UCSD-AML1 (cell line): ENCODE data around the gene JRKL.
"Not testable (repeated sequence)": the region's sequence is repeated elsewhere in the genome, so short reads cannot be mapped to it uniquely, and the experiment has no call there.

Experiments used
- DNase-seq: peaks from one replicate; lab custom pipeline; 2025; ENCODE audit not compliant: unreplicated experiment; lab: John Stamatoyannopoulos, UW

The JRKL gene

GRCh38 chr11:96393753-96394348, 4.0 kb downstream of the JRKL start:
- no peak for DNase-seq

GRCh38 chr11:96394773-96395172, 5.0 kb downstream of the JRKL start:
- DNase-seq = no peak

GRCh38 chr11:96396637-96397036, 6.8 kb downstream of the JRKL start:
- DNase-seq = no peak

- no peak for DNase-seq
Measured at GRCh38 chr11:96397863-96398262, 8.1 kb downstream of the JRKL start.

- DNase-seq = no peak
Measured at GRCh38 chr11:96400697-96401096, 10.9 kb downstream of the JRKL start.

- DNase-seq = not testable (repeated sequence)
Measured at GRCh38 chr11:96411412-96411811, 21.6 kb downstream of the JRKL start.

- no peak for DNase-seq
Measured at GRCh38 chr11:96412761-96413381, 23.1 kb downstream of the JRKL start.

- DNase-seq = no peak
Measured at GRCh38 chr11:96413408-96413807, 23.6 kb downstream of the JRKL start.

GRCh38 chr11:96424693-96425092, 34.9 kb downstream of the JRKL start:
- DNase-seq = no peak

GRCh38 chr11:96430668-96431067, 40.9 kb downstream of the JRKL start:
- no peak for DNase-seq

- DNase-seq = not testable (repeated sequence)
Measured at GRCh38 chr11:96432654-96433053, 42.8 kb downstream of the JRKL start.
